GM21786 (cell line): ENCODE measurements around the gene SRR.
"Not testable (repeated sequence)": the region's sequence is repeated elsewhere in the genome, so short reads cannot be mapped to it uniquely, and the experiment has no call there.

ENCODE experiments used
- ATAC-seq: cut with Tn5 transposase; IDR thresholded peaks from one replicate; pipeline ENCODE4 v1.9.1; 2021; ENCODE audit not compliant: unreplicated experiment

Gene SRR

DNA sequence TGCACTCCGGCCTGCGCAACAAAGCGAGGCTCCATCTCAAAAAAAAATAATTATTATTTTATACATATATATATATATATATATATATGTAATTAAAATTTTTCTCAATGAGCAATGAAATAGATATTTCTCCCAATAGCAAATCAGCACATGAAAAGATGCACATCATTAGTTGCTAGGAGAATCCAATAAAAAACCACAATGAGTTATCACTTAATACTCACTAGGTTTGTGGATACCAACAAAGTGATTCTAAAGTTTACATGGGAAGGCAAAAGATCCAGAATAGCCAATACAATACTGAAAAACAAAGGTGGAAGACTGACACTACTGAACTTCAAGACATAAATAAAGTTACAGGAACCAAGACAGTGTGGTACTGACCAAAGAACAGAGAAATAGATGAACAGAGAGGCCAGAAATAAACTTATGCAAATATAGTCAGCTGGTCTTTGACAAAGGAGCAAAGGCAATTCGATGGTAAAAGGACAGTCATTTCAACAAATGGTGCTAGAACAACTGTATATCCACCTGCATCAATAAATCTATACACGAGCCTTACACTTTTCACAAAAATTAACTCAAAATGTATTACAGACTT lies 13.8 kb upstream of the SRR start:
- no peak for ATAC-seq

DNA sequence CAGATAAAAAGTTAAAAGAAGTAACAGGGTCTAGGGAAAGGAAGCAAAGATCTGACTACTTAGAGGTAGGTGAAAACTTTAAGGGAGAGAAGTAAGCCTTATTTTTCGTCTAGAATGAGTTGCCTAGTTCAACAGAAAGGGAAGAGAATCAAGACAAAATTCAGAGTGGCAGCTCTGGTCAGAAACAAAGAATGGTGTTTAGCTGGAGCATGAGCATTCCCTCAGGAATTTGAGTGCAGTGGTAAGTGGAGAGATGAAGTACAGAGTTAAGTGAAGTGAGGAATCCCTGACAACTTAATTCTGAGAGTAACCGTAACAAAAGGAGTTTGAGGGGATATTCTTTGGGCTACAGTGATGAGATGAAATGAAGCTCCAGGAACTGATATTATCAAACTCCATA lies 11.7 kb upstream of the SRR start:
- no peak for ATAC-seq

GRCh38 chr17:2295575-2295974 lies 8.2 kb upstream of the SRR start:
- no peak for ATAC-seq

DNA sequence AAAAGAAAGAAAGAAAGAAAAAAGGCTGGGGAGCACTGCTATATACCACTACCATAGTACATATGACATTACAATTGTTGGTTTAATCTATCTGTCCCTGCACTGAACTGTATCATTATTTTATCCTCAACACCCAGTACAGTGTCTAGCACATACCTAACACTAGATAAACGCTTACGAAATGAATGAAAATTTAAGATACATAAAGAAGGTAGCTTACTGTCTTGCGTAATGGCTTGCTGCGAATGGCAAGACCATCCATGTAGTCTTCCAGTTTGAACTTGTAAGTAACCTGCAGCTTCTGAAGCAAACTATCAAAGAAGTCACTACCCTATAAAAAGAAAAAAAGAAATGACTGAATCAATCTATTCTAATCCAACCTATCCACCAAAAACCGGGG lies 6.7 kb upstream of the SRR start:
- no peak for ATAC-seq

DNA sequence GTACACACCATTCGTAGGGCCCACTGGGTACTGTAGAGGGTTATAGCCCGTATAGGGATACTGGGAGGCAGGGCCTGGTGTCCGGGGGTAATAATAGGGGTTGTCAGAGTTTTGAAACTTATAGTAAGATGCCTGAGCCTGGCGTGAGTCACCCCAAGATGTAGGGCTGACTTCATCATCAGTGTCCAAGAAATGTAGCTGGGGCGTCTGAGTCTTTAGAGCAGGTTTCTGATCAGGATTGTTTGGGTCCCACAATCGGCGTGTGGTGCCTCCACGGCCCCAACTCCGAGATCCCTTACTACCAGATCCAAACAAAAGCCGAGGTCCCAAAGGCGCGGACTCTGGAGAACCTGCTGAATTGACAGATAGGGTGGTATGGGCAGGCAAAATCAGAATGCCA lies 4.6 kb upstream of the SRR start:
- no peak for ATAC-seq

GRCh38 chr17:2299756-2300155 lies 4.0 kb upstream of the SRR start:
- no peak for ATAC-seq

DNA sequence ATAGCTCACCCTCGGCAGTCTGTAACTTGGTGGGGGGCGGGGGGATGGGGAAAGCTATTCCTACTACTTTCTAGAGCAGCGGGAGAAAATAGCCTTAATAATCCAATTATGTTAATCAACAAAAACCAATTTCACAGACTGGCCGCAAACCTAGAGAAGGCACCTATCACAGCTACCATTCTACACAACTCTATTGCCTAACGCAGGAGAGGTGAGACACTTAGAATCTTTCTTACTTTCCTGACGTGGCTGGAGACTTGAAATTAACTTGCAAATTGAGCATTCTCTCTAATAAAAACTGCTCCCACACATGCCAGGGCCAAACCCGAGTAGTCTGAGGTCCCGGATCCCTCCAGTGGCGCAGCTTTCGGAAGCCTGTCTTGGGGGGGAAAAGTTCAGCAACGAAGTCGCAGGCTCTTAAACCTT lies 959 bp upstream of the SRR start:
- ATAC-seq: no peak

DNA sequence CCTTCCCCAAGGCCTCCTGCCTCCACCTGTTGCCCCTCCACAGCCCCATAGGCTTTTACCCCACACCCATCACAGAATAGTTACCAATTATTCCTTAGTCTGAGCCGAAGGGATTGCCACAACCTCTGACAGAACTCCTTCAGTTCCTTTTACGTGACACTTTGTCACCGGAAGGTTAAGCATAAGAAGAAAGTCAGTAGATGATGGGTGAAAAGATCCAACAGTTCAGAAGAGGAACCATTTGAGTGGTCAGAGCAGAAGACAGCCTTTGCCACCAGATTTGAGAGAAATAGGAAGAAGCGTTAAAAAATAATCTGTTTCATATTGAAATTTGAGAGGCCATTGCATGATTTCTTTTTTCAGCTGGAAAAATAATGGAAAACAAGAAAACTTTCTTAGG lies 1.2 kb downstream of the SRR start:
- no peak for ATAC-seq

DNA sequence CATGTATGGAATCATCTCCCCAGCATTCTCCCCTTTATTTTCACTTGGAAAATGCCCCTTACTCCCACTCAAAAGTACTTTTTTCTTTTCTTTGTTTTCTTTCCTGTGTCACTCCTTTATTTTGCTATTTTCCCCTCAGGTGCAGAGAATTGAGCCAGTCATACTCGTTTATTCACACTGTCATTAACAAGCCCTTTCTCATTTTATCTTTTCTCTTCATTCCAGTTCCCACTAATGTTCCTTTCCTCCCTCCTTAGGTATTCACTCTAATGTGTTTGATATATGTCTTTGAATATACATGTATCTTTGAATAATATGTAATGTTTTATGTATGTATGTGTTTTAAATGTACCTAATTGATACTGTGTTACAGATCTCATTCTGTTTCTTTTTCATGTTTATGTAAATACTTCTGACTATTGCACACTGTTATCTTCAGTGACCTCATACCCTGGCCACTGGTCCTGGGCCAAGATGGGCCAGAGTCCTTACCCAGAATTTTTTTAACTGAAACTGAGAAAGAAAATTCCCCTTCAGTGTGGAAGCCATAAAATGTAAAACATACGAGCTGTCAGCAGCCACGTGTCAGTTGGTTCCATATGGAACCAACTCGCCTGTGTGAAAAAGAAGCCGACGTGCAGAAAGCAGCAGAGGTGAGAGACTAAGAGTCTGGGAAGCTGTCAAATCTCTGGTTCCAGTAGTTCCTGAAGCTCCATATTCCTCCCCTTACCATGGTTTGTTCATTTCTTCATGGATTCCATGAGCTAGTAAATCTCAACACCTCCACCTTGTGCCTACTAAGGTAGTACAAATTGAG lies 5.8 kb downstream of the SRR start:
- ATAC-seq: no peak

GRCh38 chr17:2312736-2313135 lies 9.0 kb downstream of the SRR start:
- ATAC-seq: no peak

DNA sequence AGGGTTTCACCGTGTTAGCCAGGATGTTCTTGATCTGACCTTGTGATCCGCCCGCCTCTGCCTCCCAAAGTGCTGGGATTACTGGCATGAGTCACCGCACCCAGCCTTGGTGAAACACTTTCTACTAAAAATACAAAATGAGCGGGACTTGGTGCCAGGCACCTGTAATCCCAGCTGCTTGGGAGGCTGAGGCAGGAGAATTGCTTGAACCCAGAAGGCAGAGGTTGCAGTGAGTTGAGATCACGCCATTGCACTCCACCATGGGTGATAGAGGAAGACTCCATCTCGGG lies 13.1 kb downstream of the SRR start:
- not testable (repeated sequence) for ATAC-seq

DNA sequence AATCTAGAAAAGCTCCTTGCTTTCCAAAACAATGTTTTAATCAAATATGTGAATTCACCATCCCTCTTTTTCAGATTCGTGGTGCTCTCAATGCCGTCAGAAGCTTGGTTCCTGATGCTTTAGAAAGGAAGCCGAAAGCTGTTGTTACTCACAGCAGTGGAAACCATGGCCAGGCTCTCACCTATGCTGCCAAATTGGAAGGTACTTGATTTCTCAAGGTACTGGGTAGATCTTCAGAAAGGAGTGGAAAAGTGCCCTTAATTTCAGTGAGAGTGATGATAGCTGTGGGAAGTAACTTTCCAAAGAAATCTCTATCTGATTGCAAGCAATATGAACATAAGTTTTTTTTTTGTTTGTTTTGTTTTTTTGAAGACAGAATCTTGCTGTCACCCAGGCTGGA lies 14.0 kb downstream of the SRR start:
- ATAC-seq: no peak

DNA sequence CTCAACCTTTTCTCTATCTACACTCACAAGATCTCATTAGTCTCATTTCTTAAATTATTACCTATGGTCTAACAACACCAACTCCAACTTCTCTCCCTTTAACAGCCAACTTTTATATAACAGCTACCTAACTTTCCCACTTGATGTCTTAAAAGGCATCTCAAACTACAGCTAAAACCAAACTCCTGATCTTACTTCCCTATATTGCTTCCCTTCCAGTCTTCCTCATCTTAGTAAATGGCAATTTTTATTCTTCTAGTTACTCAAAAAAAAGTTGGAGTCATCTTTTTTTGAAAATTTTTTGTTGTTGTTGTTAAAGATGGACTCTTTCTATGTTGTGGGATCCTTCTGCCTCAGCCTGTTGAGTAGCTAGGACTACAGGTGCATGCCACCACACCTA lies 15.3 kb downstream of the SRR start:
- no peak for ATAC-seq

GRCh38 chr17:2321399-2321798 lies 17.6 kb downstream of the SRR start:
- ATAC-seq: no peak

DNA sequence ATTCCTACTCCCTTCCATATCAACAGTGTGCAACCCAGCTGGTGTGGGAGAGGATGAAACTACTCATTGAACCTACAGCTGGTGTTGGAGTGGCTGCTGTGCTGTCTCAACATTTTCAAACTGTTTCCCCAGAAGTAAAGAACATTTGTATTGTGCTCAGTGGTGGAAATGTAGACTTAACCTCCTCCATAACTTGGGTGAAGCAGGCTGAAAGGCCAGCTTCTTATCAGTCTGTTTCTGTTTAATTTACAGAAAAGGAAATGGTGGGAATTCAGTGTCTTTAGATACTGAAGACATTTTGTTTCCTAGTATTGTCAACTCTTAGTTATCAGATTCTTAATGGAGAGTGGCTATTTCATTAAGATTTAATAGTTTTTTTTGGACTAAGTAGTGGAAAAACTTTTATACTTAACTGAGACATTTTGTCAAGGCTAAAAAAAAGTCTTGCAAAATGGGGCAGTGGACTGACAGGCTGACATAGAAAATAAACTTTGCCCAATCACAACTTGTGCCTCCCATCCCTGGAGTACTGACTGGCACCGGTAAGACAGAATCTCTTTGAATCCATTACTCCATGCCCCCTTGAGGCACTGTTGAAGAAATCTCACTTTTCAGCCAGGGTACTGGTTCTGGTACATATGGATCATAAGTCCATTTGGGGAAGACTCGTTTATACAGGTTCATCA lies 20.0 kb downstream of the SRR start:
- ATAC-seq: no peak

GRCh38 chr17:2331303-2331702 lies 27.6 kb downstream of the SRR start:
- no peak for ATAC-seq

DNA sequence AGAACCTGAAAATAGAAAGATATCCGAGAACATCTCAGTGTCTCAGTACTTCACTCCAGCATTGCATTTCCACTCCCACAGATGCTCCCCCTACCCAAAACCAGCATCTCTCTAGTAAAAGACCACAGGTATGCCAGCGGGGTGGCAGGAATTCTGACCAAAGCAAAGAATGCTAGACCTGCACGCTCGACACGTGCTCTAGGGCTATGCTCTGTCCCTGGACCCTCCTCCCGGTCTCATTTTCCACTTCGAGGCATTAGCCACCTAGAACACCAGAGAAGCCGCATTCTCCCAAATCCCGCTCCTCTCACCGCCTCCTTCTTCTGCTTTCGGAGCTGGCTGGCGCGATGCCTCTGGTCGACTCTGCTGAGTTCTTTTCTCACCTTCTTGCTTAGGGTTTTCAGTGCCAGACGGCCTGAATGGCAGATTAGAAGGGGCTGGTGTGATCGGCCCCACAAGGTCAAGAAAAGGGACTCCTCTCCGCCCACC lies 32.0 kb downstream of the SRR start:
- ATAC-seq: no peak

GRCh38 chr17:2336215-2336851 lies 32.6 kb downstream of the SRR start, which contains the start of gene TSR1:
Gene TSR1, minus strand, starts transcription at chr17:2336457. Its CDS starts 30 bp downstream, at chr17:2336427.
- ATAC-seq: peak; percentile 83

DNA sequence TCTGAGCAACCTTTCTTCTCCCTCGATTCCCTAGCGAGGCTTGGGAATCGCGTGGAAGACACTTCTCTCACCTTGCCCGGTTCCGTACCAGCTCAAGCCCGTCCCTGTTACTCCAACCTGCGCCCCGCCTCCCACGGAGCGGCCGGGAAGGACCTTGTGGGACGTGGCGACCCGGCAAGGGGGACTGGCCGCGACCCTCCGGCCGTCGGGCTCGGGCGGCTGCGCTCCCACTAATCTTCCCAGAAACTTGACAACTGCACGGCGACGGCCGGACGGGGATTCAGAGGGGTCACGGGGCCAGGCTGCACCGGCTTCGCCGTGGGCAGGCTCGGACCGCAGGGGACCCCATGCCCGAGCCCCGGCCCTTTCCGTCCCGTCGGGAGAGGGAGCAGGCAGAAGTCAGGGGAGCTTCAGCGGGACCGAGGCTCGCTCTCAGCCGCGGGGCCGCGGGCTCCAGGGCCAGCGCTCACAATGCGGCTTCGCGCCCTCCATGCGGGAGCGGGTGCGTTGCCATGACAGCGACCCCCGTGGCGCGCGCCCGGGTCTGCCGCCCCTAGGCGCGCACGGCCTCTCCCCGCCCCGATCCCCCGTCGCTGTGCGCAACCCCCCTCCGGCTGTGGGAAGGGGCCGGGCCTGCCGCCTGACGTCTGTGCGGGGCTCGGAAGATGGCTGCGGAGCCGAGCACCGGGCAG lies 33.2 kb downstream of the SRR start, which contains the start of gene SGSM2:
Gene SGSM2 (plus strand): TSS at position 650 of the 692 bp plus-strand sequence. CDS start 188 bp downstream, outside the sequence.
- ATAC-seq: no peak

DNA sequence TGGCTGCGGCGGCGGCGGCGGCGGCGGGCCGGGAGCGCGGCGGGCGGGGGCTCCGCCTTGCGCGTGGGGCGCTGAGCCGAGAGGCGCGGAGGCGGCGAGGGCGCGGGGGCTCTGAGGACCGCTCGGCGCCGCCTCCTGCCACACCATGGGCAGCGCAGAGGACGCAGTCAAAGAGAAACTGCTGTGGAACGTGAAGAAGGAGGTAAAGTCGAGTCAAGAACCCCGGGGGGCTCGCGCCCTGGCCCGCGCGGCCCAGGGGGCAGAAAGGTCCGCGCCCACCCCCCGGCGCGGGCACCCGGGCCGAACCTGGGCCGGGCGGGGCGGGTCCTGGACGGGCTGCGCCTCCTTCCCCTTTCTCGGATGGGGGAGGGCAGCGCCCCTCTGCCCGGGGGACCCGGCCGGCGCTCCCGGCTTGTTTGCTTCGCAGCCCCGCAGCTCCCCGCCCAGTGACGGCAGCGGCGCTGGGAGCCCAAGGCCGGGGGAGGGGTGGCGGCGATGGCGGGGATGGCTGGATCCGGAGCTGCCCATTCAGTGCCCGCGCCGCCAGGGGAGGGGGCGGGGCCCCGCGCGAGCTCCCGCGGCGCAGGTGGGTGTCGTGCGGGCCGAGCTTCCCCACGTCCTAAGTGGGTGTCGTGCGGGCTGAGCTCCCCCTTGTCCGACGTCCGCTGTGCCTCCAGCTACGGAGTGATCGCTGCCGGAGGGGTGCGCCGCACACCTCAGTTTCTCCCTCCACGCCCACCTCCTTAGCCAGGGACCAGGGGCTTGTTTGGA lies 34.0 kb downstream of the SRR start:
- no peak for ATAC-seq
